NK-92 (cell line): Measurements from ENCODE around the gene RRAS2.

Experiments used
- DNase-seq: peaks from one replicate; lab custom pipeline; 2025; ENCODE audit not compliant: unreplicated experiment; lab: John Stamatoyannopoulos, UW

RRAS2 gene

GRCh38 chr11:14340721-14341120, 18.3 kb downstream of the RRAS2 start:
- DNase-seq = no peak

- no peak for DNase-seq
Measured at GRCh38 chr11:14339356-14339755, 19.6 kb downstream of the RRAS2 start.

GRCh38 chr11:14336507-14337503, 22.2 kb downstream of the RRAS2 start:
- no peak for DNase-seq

GRCh38 chr11:14335712-14336111, 23.3 kb downstream of the RRAS2 start:
- DNase-seq = no peak

GRCh38 chr11:14334893-14335292, 24.1 kb downstream of the RRAS2 start:
- DNase-seq = no peak

- DNase-seq = no peak
Measured at GRCh38 chr11:14334192-14334591, 24.8 kb downstream of the RRAS2 start.

- DNase-seq = no peak
Measured at GRCh38 chr11:14331476-14332136, 27.4 kb downstream of the RRAS2 start.

- DNase-seq = no peak
Measured at GRCh38 chr11:14330881-14331280, 28.1 kb downstream of the RRAS2 start.

- DNase-seq = no peak
Measured at GRCh38 chr11:14329702-14330101, 29.3 kb downstream of the RRAS2 start.

GRCh38 chr11:14327116-14327515, 31.9 kb downstream of the RRAS2 start:
- no peak for DNase-seq

GRCh38 chr11:14323118-14323676, 35.8 kb downstream of the RRAS2 start:
- no peak for DNase-seq

- DNase-seq = no peak
Measured at GRCh38 chr11:14322510-14322909, 36.5 kb downstream of the RRAS2 start.

GRCh38 chr11:14320020-14320419, 39.0 kb downstream of the RRAS2 start:
- DNase-seq = no peak

- no peak for DNase-seq
Measured at GRCh38 chr11:14318581-14318981, 40.4 kb downstream of the RRAS2 start.

GRCh38 chr11:14317659-14318325, 41.2 kb downstream of the RRAS2 start:
- DNase-seq = no peak

- DNase-seq = no peak
Measured at GRCh38 chr11:14315130-14315529, 43.9 kb downstream of the RRAS2 start.

- no peak for DNase-seq
Measured at GRCh38 chr11:14314127-14314526, 44.9 kb downstream of the RRAS2 start.

- DNase-seq = no peak
Measured at GRCh38 chr11:14312736-14313438, 46.1 kb downstream of the RRAS2 start.

- no peak for DNase-seq
Measured at GRCh38 chr11:14310679-14311078, 48.3 kb downstream of the RRAS2 start.

- no peak for DNase-seq
Measured at GRCh38 chr11:14309425-14310192, 49.4 kb downstream of the RRAS2 start.
